RWPE1 (cell line): ENCODE data around the gene KCNH3.

Experiments
- CTCF ChIA-PET: fragments of 350-600 bp; sonication (Branson Sonifier 250); formaldehyde crosslinking; extraction: SDS; loops from one replicate; lab custom pipeline; 2021; lab: Yijun Ruan, JAX
- POLR2A ChIA-PET: fragments of 400-600 bp; formaldehyde crosslinking; extraction: SDS; loops from one replicate; lab custom pipeline; 2020; ENCODE audit warnings: antibody characterized with exemption; ENCODE audit not compliant: low non-redundant PET; lab: Yijun Ruan, JAX
- DNase-seq: peaks from one replicate; pipeline ENCODE4 v3.0.0; 2012; ENCODE audit warnings: low spot score
- H3K27ac ChIP-seq: fragments of 450-650 bp; 2 replicates; pipeline ENCODE4 v1.5.1; 2017
- CTCF ChIP-seq: fragments of 450-650 bp; conservative IDR thresholded peaks from 2 replicates; pipeline ENCODE4 v1.5.1; 2017; ENCODE audit warnings: low read depth, mild to moderate bottlenecking

KCNH3 gene

DNA sequence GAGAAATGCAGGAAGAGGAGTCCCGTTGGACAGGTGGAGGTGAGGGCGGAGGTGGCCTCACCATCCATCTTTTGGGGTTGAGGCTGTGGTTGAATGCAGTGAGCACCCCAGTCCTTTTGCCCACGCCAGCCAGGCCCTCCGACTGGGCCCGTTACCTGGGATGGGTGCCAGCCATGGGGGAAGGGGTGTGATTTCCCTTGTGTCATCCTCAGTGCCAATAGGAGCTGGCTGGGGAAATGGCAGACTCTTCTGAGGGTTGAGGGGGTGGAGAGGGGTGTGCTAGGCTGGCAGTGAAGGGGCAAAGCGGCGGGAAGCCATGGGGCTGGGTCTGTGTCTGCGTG lies 9.6 kb downstream of the KCNH3 start:
- no peak overlapping the region for H3K27ac ChIP-seq
- no peak for DNase-seq
- ChIA-PET POLR2A (no interaction called here), CTCF (no interaction called here)
- no peak for TF ChIP-seq CTCF

DNA sequence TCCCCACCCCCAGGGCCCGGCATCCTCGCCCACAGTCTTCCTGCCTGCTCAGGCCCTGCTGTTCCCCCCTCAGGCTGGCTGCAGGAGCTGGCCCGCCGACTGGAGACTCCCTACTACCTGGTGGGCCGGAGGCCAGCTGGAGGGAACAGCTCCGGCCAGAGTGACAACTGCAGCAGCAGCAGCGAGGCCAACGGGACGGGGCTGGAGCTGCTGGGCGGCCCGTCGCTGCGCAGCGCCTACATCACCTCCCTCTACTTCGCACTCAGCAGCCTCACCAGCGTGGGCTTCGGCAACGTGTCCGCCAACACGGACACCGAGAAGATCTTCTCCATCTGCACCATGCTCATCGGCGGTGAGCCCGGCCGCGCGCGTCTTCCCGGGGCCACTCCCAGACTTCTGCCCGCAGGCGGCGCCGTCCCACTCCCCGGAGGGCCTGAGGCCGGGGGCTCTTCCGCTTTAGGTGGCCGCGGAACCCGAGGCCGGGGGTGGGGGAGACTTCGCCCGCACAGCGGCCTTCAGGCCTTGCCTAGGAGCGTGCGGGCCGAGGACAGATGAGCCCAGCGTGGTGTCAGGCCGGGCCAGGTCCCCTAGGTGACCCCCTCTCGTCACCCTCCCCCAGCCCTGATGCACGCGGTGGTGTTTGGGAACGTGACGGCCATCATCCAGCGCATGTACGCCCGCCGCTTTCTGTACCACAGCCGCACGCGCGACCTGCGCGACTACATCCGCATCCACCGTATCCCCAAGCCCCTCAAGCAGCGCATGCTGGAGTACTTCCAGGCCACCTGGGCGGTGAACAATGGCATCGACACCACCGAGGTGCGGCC lies 10.2 kb downstream of the KCNH3 start:
- POLR2A ChIA-PET, result no interaction called here
- TF ChIP-seq CTCF, result no peak
- CTCF ChIA-PET, result no interaction called here
- no peak for DNase-seq
- no peak overlapping the region for H3K27ac ChIP-seq

- ChIA-PET CTCF (interaction anchor here (0.5 kb wide), 1 partner anchor 183 kb away, joined by 3 read pairs; no protein-coding TSS in a partner anchor), POLR2A (no interaction called here)
- no peak overlapping the region for H3K27ac ChIP-seq
- DNase-seq, result no peak
- no peak for TF ChIP-seq CTCF
Observed at GRCh38 chr12:49549735-49550692, 11.2 kb downstream of the KCNH3 start.

DNA sequence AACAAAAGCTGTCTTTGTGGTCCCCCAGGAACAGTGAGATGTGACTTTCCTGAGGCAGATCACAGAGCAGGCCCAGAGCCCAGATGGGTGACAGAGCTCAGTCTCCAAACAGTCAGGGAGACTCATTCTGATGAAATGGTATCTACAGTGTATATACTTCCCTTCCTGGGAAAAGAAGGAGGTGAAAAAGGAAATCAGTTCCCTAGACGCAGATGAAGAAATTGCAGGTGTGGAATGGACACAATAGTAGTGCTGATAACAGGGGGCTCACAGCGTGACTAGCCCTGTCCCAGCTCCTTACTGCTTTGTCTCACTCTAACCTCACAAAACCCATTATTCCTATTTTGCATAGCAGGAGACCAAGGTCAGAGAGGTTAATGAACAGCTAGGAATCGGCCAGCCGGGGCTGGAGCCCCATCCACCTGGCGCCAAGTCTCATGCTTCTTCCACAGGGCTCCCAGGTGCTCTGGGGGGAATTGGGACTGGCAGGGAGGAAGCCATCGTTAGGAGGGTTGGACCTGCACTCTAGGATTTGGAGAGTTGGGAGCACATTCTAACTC lies 11.9 kb downstream of the KCNH3 start:
- no peak for TF ChIP-seq CTCF
- POLR2A ChIA-PET, result no interaction called here
- CTCF ChIA-PET, result interaction anchor here (0.5 to 0.6 kb wide), 2 partner anchors 183 to 451 kb away, joined by 3 read pairs; no protein-coding TSS in a partner anchor
- no peak for DNase-seq
- H3K27ac ChIP-seq, result no peak overlapping the region

DNA sequence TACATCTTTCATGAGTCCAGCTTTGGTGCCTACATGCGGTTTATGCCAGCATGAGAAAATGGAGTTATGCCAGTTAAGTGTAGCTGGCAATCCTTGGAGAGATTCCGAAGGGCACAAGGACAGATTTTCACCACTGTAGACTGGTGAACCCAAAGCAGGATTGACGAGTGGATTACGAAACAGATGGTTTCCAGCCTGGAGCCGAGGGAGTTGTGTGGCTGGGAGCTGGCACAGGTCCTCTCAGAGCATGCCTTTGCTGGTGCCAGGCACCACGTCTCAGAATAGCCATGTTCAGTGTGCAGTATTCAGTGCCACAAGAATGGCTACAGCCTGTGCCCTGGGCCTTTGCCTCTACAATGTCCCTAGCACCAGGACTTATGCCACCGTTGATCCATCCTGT lies 13.2 kb downstream of the KCNH3 start:
- POLR2A ChIA-PET, result interaction anchor here (1.0 kb wide), 1 partner anchor 15 kb away, joined by 4 read pairs; no protein-coding TSS in a partner anchor
- CTCF ChIA-PET, result interaction anchor here (1.0 to 2.7 kb wide), 3 partner anchors 29 to 217 kb away, joined by 6 to 18 read pairs (median 7); no protein-coding TSS in a partner anchor

More for the DNA sequence above, 13.2 kb downstream of the KCNH3 start:
- no peak overlapping the region for H3K27ac ChIP-seq
- no peak for TF ChIP-seq CTCF
- DNase-seq, result no peak
